HCT116 (cell line): ENCODE measurements around the gene TEX11. TPM values are rescaled to one million over a fixed set of nuclear protein-coding genes. Genes with fewer than 3 reads are reported as not detected.
"Not testable (repeated sequence)": the region's sequence is repeated elsewhere in the genome, so short reads cannot be mapped to it uniquely, and the experiment has no call there.

ENCODE experiments used
- ATAC-seq: fragments of 200-7000 bp; cut with Tn5 transposase; 2 replicates; pipeline ENCODE4 v1.9.1; 2020; ENCODE audit warnings: mild to moderate bottlenecking, moderate library complexity
- BruUV-seq: library from RNA; stranded (reverse); fragments of 400-500 nt; replicated peaks from 2 replicates; lab custom pipeline; 2021; lab: Mats Ljungman, UMichigan
- CTCF ChIA-PET: fragments of 300-600 bp; sonication (Branson Sonifier 250); formaldehyde crosslinking; loops from one replicate; lab custom pipeline; 2021; ENCODE audit warnings: antibody characterized with exemption; lab: Charles Lee
- POLR2A ChIA-PET: fragments of 300-600, 350-600 bp; sonication (Branson Sonifier 250); formaldehyde crosslinking; loops from one replicate; lab custom pipeline; 2021; ENCODE audit warnings: antibody characterized with exemption; lab: Charles Lee
- RAD21 ChIA-PET, 2 experiments: fragments of 300-600 bp; sonication (Branson Sonifier 250); formaldehyde crosslinking; loops; one replicate each; lab custom pipeline; 2023; ENCODE audit warnings: low total read pairs in 2 of 2; ENCODE audit not compliant: uncharacterized antibody in 2 of 2, unreplicated experiment in 2 of 2, low non-redundant PET in 1 of 2; lab: Charles Lee
- DNase-seq: peaks from one replicate; pipeline ENCODE4 v3.0.0-alpha.2; 2010; ENCODE audit warnings: low read depth, low spot score
- H2AFZ ChIP-seq: fragments of 200-600 bp; shearing (Covaris generic), sonication (generic); 2 replicates; pipeline ENCODE4 v1.6.1; 2017; ENCODE audit warnings: low read depth, mixed run types, mixed read lengths, antibody characterized with exemption, low read length; ENCODE audit not compliant: poor library complexity, severe bottlenecking
- H3K27ac ChIP-seq: 2 replicates; pipeline ENCODE4 v1.5.1; 2012; ENCODE audit warnings: low read depth, low read length
- H3K27me3 ChIP-seq: fragments of 200-600 bp; sonication (generic); 2 replicates; pipeline ENCODE4 v1.6.1; 2016; ENCODE audit warnings: mixed run types, low read length, mixed read lengths; ENCODE audit not compliant: insufficient read depth
- H3K36me3 ChIP-seq, 2 experiments: fragments of 200-500 bp in 1 of 2; fragments of 200-600 bp in 1 of 2; sonication (Bioruptor generic) in 1 of 2; sonication (generic) in 1 of 2; 2 replicates each; pipeline versions ENCODE4 v1.5.1 to v1.6.1; 2014 to 2016; ENCODE audit warnings: low read length in 2 of 2, inconsistent platforms in 1 of 2, mixed read lengths in 1 of 2, mixed run types in 1 of 2; ENCODE audit not compliant: insufficient read depth in 2 of 2, control insufficient read depth in 1 of 2
- H3K4me1 ChIP-seq, 2 experiments: fragments of 200-600 bp in 1 of 2; sonication (generic) in 1 of 2; 2 replicates each; pipeline versions ENCODE4 v1.5.1 to v1.6.1; 2012 to 2017; ENCODE audit warnings: low read length in 2 of 2, inconsistent platforms in 1 of 2, mild to moderate bottlenecking in 1 of 2, mixed read lengths in 1 of 2, mixed run types in 1 of 2, moderate library complexity in 1 of 2; ENCODE audit not compliant: insufficient read depth in 2 of 2, control insufficient read depth in 1 of 2
- H3K4me2 ChIP-seq: fragments of 200-600 bp; sonication (generic); 2 replicates; pipeline ENCODE4 v1.6.1; 2017; ENCODE audit warnings: mixed run types, low read length, mixed read lengths
- H3K4me3 ChIP-seq, 2 experiments: fragments of 200-600 bp in 1 of 2; sonication (generic) in 1 of 2; replicated peaks in 1 of 2; 2 replicates each; pipeline ENCODE4 v1.5.1; 2011 to 2016; ENCODE audit warnings: low read length in 2 of 2, control low read depth in 1 of 2, low read depth in 1 of 2, mild to moderate bottlenecking in 1 of 2, mixed read lengths in 1 of 2, mixed run types in 1 of 2
- H3K79me2 ChIP-seq: fragments of 200-600 bp; sonication (generic); 2 replicates; pipeline ENCODE4 v1.6.1; 2017; ENCODE audit warnings: mild to moderate bottlenecking, mixed run types, low read length, moderate library complexity, mixed read lengths; ENCODE audit not compliant: insufficient read depth
- H3K9ac ChIP-seq: fragments of 200-600 bp; sonication (generic); 2 replicates; pipeline ENCODE4 v1.6.1; 2016; ENCODE audit warnings: low read length, mixed read lengths
- H3K9me2 ChIP-seq: fragments of 200-600 bp; sonication (generic), shearing (Covaris generic); 2 replicates; pipeline ENCODE4 v1.6.1; 2017; ENCODE audit warnings: mixed run types, mild to moderate bottlenecking, moderate library complexity; ENCODE audit not compliant: insufficient read depth
- H3K9me3 ChIP-seq, 2 experiments: fragments of 200-500 bp in 1 of 2; fragments of 200-600 bp in 1 of 2; sonication (Bioruptor generic) in 1 of 2; sonication (generic) in 1 of 2; 2 replicates each; pipeline ENCODE4 v1.6.1; 2014 to 2017; ENCODE audit warnings: low read length in 2 of 2, mixed read lengths in 2 of 2, inconsistent platforms in 1 of 2, low read depth in 1 of 2, mild to moderate bottlenecking in 1 of 2, mixed run types in 1 of 2, moderate library complexity in 1 of 2; ENCODE audit not compliant: control insufficient read depth in 1 of 2, insufficient read depth in 1 of 2
- H4K20me1 ChIP-seq: fragments of 200-600 bp; sonication (generic), shearing (Covaris generic); 2 replicates; pipeline ENCODE4 v1.6.1; 2017; ENCODE audit warnings: mixed run types, mild to moderate bottlenecking, moderate library complexity; ENCODE audit not compliant: insufficient read depth
- EZH2phosphoT487 ChIP-seq: fragments of 200-600 bp; IDR thresholded peaks from 2 replicates; pipeline ENCODE4 v1.6.1; 2018; ENCODE audit warnings: antibody characterized with exemption, borderline replicate concordance
- JUND ChIP-seq: IDR thresholded peaks from 2 replicates; pipeline ENCODE4 v1.6.1; 2012
- intact Hi-C: fragments of 100-400 bp; cut with micrococcal nuclease; formaldehyde crosslinking; loops from 2 replicates; pipeline ENCODE4 v1.10.0; 2022
- total RNA-seq: library from RNA; stranded (reverse); gene quantifications from one replicate; pipeline ENCODE4 v1.2.1, GENCODE V29; 2021; ENCODE audit not compliant: unreplicated experiment
- TF ChIP-seq, protein P1 (sequence below): IDR thresholded peaks from 2 replicates; pipeline ENCODE4 v1.6.1; 2011; ENCODE audit warnings: mild to moderate bottlenecking, low read length, moderate library complexity; ENCODE audit not compliant: insufficient replicate concordance; ENCODE audit errors: extremely low read depth

The TEX11 gene
- total RNA-seq, 1 experiment from 2014 or later: 0.10 TPM

DNA sequence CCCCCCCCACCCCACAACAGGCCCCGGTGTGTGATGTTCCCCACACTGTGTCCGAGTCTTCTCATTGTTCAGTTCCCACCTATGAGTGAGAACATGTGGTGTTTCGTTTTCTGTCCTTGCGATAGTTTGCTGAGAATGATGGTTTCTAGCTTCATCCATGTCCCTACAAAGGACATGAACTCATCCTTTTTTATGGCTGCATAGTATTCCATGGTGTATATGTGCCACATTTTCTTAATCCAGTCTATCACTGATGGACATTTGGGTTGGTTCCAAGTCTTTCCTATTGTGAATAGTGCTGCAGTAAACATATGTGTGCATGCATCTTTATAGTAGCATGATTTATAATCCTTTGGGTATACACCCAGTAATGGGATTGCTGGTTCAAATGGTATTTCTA is 393.2 kb downstream of the TEX11 start:
- CTCF ChIA-PET, H3K4me3 ChIP-seq, intact Hi-C loops, H3K4me1 ChIP-seq, POLR2A ChIA-PET, H3K9ac ChIP-seq, H3K79me2 ChIP-seq, H4K20me1 ChIP-seq, H3K27me3 ChIP-seq, H3K4me2 ChIP-seq, RAD21 ChIA-PET, ATAC-seq, H2AFZ ChIP-seq, BruUV-seq, H3K27ac ChIP-seq, DNase-seq, H3K9me2 ChIP-seq, H3K9me3 ChIP-seq, H3K36me3 ChIP-seq: not testable (repeated sequence)

DNA sequence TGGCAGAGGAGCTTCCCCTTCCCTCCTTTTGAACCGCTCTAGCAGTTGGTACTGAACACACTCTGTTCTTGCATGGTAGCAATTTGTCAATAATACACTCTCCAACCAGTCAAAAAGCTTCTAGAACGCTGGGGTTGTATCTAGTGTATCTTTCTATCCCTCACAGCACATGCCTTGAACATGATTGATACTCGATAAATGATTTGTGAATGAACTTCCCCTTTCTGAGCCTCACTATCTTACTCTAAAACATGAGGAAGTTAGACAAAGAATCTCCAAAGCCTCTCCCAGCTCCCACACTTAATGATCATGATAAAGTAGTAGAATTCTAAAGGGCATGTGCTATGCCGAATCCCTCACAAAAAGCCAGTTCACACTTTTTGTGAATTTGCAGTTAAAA is 399.4 kb downstream of the TEX11 start:
- no TSS peak for BruUV-seq
- ChIA-PET RAD21 (no interaction called here), POLR2A (no interaction called here), CTCF (no interaction called here)
- TF ChIP-seq, protein P1, sequence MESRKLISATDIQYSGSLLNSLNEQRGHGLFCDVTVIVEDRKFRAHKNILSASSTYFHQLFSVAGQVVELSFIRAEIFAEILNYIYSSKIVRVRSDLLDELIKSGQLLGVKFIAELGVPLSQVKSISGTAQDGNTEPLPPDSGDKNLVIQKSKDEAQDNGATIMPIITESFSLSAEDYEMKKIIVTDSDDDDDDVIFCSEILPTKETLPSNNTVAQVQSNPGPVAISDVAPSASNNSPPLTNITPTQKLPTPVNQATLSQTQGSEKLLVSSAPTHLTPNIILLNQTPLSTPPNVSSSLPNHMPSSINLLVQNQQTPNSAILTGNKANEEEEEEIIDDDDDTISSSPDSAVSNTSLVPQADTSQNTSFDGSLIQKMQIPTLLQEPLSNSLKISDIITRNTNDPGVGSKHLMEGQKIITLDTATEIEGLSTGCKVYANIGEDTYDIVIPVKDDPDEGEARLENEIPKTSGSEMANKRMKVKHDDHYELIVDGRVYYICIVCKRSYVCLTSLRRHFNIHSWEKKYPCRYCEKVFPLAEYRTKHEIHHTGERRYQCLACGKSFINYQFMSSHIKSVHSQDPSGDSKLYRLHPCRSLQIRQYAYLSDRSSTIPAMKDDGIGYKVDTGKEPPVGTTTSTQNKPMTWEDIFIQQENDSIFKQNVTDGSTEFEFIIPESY: no peak
- TF ChIP-seq JUND (no peak), EZH2phosphoT487 (no peak)
- ATAC-seq (no peak), DNase-seq (no peak)
- Histone ChIP-seq H4K20me1 (no peaks in the 10 kb centered on the region), H3K27me3 (no peaks in the 10 kb centered on the region), H3K4me3 (no peak overlapping the region), H3K79me2 (no peaks in the 10 kb centered on the region), H3K36me3 (no peaks in the 10 kb centered on the region), H3K9me2 (no peaks in the 10 kb centered on the region), H3K4me2 (no peak overlapping the region), H2AFZ (no peak overlapping the region), H3K27ac (no peak overlapping the region), H3K9me3 (no peaks in the 10 kb centered on the region), H3K4me1 (peaks cover 0 to 6% of the 10 kb centered on the region in 2 experiments; a peak in 1 of 4 replicates), H3K9ac (no peak overlapping the region)
- intact Hi-C loops: no loop called here
